GM12872 (cell line): ENCODE measurements around the gene REEP1.

Experiments
- TF ChIP-seq, protein P1 (sequence below): IDR thresholded peaks from 3 replicates; pipeline ENCODE4 v1.5.1; 2011; ENCODE audit warnings: low read depth, mild to moderate bottlenecking, low read length, moderate library complexity; ENCODE audit not compliant: insufficient read depth

Gene REEP1

DNA sequence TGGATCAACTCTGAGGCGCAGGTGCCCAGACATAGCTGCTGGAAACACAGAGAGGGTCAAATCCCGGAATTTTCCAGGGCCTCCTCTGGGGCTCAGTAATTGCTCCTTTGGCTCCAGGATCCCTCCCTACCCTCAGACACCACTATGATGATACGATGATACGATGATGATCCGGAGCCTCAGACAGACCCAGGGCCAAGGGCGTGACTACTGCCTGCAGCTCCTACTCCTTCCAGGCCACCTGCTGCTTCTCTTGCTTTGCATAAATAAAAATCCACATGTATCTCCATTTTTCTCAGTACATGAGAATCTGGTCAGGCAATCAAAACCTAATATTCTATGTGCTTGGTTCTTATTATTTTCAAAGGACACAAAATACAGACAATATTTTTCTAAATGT, 104.5 kb downstream of the REEP1 start:
- TF ChIP-seq, protein P1, sequence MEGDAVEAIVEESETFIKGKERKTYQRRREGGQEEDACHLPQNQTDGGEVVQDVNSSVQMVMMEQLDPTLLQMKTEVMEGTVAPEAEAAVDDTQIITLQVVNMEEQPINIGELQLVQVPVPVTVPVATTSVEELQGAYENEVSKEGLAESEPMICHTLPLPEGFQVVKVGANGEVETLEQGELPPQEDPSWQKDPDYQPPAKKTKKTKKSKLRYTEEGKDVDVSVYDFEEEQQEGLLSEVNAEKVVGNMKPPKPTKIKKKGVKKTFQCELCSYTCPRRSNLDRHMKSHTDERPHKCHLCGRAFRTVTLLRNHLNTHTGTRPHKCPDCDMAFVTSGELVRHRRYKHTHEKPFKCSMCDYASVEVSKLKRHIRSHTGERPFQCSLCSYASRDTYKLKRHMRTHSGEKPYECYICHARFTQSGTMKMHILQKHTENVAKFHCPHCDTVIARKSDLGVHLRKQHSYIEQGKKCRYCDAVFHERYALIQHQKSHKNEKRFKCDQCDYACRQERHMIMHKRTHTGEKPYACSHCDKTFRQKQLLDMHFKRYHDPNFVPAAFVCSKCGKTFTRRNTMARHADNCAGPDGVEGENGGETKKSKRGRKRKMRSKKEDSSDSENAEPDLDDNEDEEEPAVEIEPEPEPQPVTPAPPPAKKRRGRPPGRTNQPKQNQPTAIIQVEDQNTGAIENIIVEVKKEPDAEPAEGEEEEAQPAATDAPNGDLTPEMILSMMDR: no peak

DNA sequence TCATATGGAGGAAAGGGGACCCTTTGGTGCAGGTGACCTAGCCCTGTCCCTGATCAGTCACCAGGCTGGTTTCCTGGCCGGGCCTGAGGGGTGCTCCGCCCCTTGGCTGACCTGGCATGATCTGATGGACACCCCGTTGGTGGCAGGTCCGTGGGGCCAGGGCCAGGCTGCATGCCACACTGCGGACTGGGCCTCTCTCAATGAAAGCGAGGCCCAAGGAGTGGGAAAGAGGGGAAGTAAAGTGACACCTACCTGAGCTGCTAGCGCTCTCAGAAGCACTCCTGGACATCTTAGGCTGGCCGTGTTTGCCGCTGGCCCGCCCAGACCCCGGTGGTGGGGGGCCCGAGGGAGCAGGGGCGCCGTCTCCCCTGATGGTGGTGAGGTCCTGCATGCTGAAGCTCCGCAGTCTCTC, 105.0 kb downstream of the REEP1 start:
- TF ChIP-seq, protein P1: no peak

DNA sequence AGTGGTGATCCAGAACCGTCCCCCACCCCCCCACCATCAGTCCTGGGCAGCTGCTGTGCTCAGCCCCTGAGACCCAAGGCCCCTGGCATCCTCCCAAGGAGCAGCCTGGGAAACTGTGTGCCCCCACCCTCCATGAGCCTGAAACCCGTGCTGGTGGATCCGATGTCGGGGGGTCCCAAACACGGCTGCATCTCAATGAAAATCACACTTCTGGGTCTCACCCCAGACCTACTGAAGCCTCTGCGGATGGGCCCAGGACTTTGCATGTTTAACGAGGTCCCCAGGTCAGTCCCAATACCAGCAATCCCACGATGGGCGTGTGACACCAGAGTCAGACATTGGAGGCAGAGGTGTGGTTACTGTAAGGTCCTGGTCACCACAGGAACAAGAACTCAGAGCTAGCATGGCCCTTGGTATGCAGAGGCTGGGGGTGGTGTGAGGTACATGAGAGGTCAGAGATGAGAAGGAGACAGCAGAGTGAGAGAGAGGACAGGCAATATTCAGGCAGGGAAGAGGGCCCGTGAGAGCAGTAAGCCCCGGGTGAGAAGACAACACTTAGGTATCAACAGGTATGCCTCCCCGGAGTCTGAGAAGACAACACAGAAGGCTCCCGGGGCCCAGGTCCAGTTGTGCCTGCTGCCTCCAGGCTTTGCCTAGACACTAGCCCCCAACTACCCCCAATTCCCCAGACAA, 105.6 kb downstream of the REEP1 start:
- TF ChIP-seq, protein P1: no peak

DNA sequence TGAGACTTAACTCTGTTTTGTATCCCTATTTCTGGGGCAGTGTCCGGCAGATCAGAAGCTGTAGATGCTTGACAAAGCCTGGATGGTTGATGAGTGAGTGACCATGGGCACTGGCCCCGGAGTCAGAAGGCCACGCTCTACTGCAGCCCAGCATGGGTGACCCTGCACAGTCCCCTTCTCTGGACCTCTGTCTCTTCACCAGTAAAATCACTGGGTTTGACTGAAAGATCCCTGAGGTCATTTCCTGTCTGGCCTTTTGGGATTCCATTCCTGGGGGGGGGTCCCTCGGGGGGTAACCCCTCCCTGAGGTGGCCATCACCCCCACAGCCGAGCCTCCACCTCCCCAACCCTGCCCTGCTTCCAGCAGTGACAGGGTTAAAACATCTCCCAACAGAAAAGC, 106.5 kb downstream of the REEP1 start:
- TF ChIP-seq, protein P1: no peak

DNA sequence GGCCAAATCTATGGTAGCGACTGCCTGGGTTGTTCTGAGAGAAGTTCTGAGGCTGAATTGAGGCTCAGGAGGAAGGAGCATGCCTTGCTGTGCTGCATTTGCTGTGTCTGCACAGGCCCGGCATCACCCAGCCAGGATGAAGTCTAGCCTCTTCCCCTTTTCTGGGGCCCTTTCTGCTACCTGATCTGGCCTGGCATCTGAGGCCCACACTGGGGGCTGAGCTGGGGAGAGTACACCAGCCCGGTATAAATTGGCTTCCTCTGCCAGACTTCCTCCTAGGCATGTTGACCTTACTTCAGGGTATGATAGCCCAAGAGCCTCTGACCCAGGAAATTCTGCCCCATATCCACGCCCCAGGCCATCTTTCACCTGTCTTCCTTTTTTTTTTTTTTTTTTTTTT, 108.2 kb downstream of the REEP1 start:
- TF ChIP-seq, protein P1: no peak

DNA sequence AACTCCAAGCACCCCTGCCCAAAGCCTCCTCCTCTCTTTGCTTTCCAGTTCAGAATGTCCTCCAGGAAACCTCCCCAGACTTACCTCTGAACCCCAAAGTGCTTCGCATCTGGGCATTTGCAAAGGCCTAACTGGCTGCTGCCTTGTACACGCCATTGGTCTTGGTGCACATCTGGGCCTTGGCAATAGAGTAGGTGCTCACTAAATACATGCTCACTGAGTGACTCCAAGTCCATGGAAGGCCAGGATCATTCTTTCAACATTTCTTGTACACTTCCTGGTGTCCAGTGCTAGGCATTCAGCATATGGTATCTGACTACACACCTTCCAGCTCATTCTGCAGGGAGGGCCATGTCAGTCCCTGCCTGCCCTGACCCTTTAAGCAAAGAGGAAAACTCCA, 109.7 kb downstream of the REEP1 start:
- TF ChIP-seq, protein P1: no peak

DNA sequence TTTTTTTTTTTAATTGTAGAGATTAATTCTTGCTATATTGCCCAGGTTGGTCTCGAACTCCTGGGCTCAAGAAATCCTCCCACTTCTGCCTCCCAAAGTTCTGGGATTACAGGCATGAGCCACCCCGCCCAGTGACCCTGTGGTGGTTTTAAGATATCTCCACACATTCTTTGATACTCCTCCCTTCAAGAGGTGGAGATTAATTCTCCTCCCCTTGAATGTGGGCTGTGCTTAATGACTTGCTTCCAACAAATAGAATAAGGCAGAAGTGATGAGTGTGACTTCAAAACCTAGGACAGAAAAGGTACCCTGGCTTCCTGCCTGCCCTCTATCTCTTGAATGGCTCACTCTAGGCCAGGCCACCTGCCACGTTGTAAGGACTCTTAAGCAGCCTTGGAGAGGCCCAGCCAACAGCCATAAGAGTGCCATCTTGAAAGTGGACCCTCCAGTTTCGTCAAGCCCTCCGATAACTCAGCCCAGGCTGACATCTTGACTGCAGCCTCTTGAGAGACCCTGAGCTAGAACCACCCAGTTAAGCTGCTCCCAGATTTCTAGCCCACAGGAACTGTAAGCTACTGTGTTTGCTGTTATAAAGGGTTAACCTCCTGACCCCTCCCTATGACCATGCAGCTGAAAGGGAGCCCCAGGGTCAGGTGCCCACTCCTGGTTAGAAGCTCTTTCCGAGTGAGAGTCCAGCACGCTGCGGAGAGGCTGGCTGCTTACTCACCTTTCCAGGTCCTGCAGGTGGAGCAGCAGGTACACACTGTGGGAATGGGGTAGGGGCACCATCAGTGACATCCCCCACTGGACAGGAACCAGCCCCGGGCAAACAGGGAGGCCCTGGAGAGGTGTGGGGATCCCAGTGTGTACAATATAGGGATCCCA, 110.5 kb downstream of the REEP1 start:
- TF ChIP-seq, protein P1: no peak
